ENCODE data around the gene HDAC4. TPM values are rescaled to one million over a fixed set of nuclear protein-coding genes. Genes with fewer than 3 reads are reported as not detected.

Gene HDAC4
- total RNA-seq, 4 donors from 2014 or later, result 68.0 to 123 (median 86.5) TPM

DNA sequence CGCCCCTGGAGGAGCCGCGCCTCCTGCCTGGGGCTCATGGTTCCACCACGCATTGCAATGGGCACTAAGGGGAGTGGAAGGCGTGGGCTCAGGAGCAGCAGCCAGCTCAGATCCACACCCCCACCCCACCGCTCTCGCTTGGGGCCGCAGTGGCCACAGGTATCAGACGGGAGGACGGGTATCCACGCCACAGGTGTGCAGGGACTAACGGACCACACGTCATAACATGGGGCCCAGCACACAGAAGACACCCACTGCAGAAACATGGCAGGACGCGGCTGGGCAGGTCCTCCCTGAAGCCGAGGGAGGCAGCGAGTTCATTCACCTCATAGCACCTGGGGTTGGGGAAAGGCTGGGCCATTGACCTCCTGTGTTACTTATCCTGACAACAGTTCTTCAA lies 13.0 kb downstream of the HDAC4 start:
- Histone ChIP-seq H3K27me3 (no peaks in the 10 kb centered on the region), H3K9me3 (no peaks in the 10 kb centered on the region), H3K27ac (no peak overlapping the region), H3K4me3 (no peak overlapping the region), H3K4me1 (peaks cover 0 to 16% (median 4%) of the 10 kb centered on the region in 4 donors), H3K36me3 (peaks cover 0 to 45% (median 0%) of the 10 kb centered on the region in 3 donors)
- 89 to 93% methylated on average over 15 of the region's 17 CpGs for WGBS, 2 donors
- no peak for TF ChIP-seq POLR2A (IDR thresholded peaks at IDR 0.05)
- TF ChIP-seq EP300 (IDR thresholded peaks at IDR 0.05), result no peak
- TF ChIP-seq, protein P1, sequence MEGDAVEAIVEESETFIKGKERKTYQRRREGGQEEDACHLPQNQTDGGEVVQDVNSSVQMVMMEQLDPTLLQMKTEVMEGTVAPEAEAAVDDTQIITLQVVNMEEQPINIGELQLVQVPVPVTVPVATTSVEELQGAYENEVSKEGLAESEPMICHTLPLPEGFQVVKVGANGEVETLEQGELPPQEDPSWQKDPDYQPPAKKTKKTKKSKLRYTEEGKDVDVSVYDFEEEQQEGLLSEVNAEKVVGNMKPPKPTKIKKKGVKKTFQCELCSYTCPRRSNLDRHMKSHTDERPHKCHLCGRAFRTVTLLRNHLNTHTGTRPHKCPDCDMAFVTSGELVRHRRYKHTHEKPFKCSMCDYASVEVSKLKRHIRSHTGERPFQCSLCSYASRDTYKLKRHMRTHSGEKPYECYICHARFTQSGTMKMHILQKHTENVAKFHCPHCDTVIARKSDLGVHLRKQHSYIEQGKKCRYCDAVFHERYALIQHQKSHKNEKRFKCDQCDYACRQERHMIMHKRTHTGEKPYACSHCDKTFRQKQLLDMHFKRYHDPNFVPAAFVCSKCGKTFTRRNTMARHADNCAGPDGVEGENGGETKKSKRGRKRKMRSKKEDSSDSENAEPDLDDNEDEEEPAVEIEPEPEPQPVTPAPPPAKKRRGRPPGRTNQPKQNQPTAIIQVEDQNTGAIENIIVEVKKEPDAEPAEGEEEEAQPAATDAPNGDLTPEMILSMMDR (IDR thresholded peaks at IDR 0.05), result no peak
- DNase-seq (ENCODE audit: low spot score in 2 of 2), result no peak

DNA sequence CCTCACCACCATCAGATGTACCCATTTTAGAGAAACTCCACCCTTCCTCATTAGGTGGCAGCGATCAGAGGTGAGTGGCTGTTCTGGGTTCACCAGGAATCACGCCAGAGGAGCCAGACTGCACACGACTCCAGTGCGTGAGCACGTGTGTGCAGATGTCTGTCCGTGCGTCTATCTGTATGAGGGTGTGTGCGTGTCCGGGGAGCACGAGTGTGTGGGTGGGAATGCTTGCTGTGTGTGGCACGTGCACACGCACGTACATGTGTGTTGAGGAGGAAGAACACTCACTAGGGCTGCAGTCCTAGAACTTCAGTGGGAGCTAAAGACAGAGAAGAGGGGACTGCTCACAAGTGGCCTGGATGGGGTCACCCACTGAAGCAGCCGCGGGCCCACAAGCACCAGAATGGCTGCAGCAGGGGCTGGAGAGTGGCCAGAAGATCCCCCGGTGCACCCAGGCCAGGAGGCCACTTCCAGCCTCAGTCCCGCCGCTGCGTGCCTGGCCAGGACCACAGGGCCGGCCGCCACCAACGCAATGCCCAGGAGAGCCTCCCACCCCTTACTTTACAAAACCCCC lies 13.9 kb downstream of the HDAC4 start:
- WGBS, 2 donors, result 86 to 89% methylated on average over 16 to 22 of the region's 22 CpGs
- no peak for TF ChIP-seq EP300 (IDR thresholded peaks at IDR 0.05)
- no peak for TF ChIP-seq POLR2A (IDR thresholded peaks at IDR 0.05)
- TF ChIP-seq, protein P1 (IDR thresholded peaks at IDR 0.05), result no peak
- Histone ChIP-seq H3K36me3 (peaks cover 0 to 45% (median 0%) of the 10 kb centered on the region in 3 donors), H3K27ac (no peak overlapping the region), H3K27me3 (no peaks in the 10 kb centered on the region), H3K4me3 (no peak overlapping the region), H3K4me1 (peaks cover 0 to 16% (median 1%) of the 10 kb centered on the region in 4 donors), H3K9me3 (no peaks in the 10 kb centered on the region)
- DNase-seq (ENCODE audit: low spot score in 2 of 2), result no peak

DNA sequence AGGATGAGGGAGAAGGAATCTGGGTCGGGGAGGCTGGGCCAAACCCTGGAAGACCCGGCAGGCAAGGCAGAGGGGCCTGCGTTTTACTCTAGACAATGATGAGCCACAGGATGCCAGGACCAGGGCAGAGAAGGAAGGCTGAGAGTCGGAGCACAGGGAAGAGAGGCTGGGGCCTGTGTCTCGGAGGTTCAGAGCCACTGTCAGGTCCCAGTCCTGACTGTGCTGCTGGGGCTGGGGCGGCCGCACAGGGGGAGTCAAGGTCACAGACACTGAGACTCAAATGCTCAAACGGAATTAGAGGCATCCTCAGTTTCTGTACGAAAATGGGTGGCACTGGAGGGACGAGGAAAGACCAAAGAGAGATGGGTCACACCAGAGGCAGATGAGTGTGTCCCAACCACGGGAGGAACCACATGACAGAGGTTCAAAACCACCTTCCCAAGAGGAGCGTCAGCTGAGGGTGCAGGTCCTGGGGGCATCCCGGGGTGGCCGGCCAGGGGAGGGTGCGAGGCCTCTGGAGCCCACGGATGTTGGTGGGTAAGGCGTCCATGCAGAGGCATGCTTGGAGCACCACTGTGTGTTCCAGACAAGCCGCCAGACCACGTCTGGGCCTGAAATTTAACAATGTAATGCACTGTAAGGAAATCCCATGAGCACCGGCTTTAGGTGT lies 14.7 kb downstream of the HDAC4 start:
- Histone ChIP-seq H3K4me3 (no peak overlapping the region), H3K27me3 (no peaks in the 10 kb centered on the region), H3K36me3 (peaks cover 0 to 45% (median 0%) of the 10 kb centered on the region in 3 donors), H3K9me3 (no peaks in the 10 kb centered on the region), H3K27ac (no peak overlapping the region), H3K4me1 (peaks cover 0 to 17% (median 3%) of the 10 kb centered on the region in 4 donors)
- no peak for DNase-seq (ENCODE audit: low spot score in 2 of 2)
- TF ChIP-seq, protein P1 (IDR thresholded peaks at IDR 0.05), result no peak
- TF ChIP-seq POLR2A (IDR thresholded peaks at IDR 0.05) (no peak), EP300 (IDR thresholded peaks at IDR 0.05) (no peak)
- 83 to 88% methylated on average over 20 of the region's 20 CpGs for WGBS, 2 donors

DNA sequence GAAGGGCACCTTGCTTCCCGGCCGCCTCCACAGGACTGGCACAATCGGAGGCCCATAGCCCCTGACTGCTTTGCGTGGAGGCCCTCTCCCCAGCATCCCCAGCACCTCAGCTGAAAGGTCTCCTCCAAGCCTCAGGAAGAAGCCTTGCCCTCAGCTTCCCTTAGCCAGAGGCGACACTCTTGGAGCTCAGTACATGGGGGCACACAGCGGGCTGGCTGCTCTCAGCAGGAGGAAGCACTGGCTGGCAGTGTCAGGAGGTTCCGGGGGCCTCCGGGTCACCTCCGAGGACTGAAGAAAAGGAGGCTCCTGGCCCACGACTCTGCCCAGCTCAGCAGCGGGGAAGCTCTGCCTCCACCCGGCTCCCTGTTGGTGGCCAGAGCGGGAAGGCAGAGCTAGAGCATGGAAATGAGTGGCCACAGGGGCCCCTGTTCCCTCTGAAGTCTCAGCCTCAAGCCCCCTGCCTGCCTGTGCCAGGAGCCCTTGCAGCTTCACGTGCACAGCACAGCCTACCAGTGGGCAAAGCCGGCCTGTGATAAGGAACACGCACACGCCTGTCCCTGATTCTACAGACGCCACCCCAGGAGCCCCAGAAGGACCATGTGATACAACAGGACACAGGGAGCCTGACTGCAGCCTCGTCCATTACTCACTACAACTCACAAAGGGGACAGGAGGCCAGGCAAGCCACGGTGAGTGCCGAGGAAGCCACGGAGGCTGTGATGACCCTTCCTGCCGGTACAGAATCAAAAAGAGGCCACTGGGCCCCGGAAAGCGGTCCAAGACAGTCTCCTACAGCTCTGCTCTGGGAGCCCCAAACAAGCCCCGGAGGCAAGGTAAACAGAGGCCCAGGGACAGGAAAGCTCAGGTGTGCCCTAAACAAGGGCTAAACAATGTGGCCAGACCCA lies 15.5 kb downstream of the HDAC4 start:
- 91 to 94% methylated on average over 23 to 25 of the region's 26 CpGs for WGBS, 2 donors
- Histone ChIP-seq H3K4me3 (no peak overlapping the region), H3K27me3 (no peaks in the 10 kb centered on the region), H3K36me3 (peaks cover 0 to 45% (median 0%) of the 10 kb centered on the region in 3 donors), H3K4me1 (peaks cover 0 to 24% (median 6%) of the 10 kb centered on the region in 4 donors), H3K27ac (no peak overlapping the region), H3K9me3 (no peaks in the 10 kb centered on the region)
- no peak for TF ChIP-seq EP300 (IDR thresholded peaks at IDR 0.05)
- TF ChIP-seq, protein P1 (IDR thresholded peaks at IDR 0.05), result no peak
- TF ChIP-seq POLR2A (IDR thresholded peaks at IDR 0.05), result no peak
- DNase-seq (ENCODE audit: low spot score in 2 of 2), result no peak

All from tibial nerve (tissue), 4 donors.